ENCODE data around the gene TTLL11. TPM values are rescaled to one million over a fixed set of nuclear protein-coding genes. Genes with fewer than 3 reads are reported as not detected.

The TTLL11 gene
- total RNA-seq, 1 experiment from 2014 or later, result 1.5 TPM

- Mint-ChIP-seq H3K36me3 (ENCODE audit: insufficient read depth in 1 of 3, low read depth in 3 of 3) (no peaks in the 10 kb centered on the region), H3K27me3 (ENCODE audit: low read depth) (peaks cover 5% of the 10 kb centered on the region), H3K4me3 (no peak overlapping the region), H3K27ac (no peak overlapping the region; a peak in 1 of 7 replicates), H3K4me1 (peaks cover 28 to 36% of the 10 kb centered on the region in 2 experiments), H3K9me3 (no peaks in the 10 kb centered on the region)
- H3K9me3 ChIP-seq (ENCODE audit: control insufficient read depth, low read depth, low read length), result no peaks in the 10 kb centered on the region
- no CpG with 5 or more reads among the region's 3 CpGs for WGBS (ENCODE audit: extremely low coverage, insufficient read length, low lambda C conversion rate)
- no peaks in the 10 kb centered on the region for H3K27me3 ChIP-seq (ENCODE audit: insufficient read depth, low read length)
- no peaks in the 10 kb centered on the region for H3K79me1 ChIP-seq (ENCODE audit: insufficient read depth, low read depth, low read length, poor library complexity, severe bottlenecking)
- H2BK20ac ChIP-seq (ENCODE audit: low read depth, low read length, poor library complexity, severe bottlenecking), result no peak overlapping the region
- H4K8ac ChIP-seq (replicated peaks; ENCODE audit: insufficient read length, low read depth, low read length), result no peak overlapping the region
- H3K9ac ChIP-seq (ENCODE audit: extremely low read depth, insufficient read length, low read length), result no peak overlapping the region
- no peaks in the 10 kb centered on the region for H3K23me2 ChIP-seq (ENCODE audit: insufficient read length, low read depth, low read length, poor library complexity, severe bottlenecking)
- no peak overlapping the region for H3K14ac ChIP-seq (ENCODE audit: insufficient read depth, low read length)
- no peak overlapping the region for H3K56ac ChIP-seq (ENCODE audit: insufficient read length, low read depth, low read length)
- no peak overlapping the region for H3K4me2 ChIP-seq (ENCODE audit: insufficient read depth, insufficient read length, low read length)
- H2BK120ac ChIP-seq (ENCODE audit: low read depth, low read length, poor library complexity, severe bottlenecking), result no peak overlapping the region
- H2AK5ac ChIP-seq (ENCODE audit: insufficient read length, low read length), result no peak overlapping the region
- no peaks in the 10 kb centered on the region for H3K79me2 ChIP-seq (ENCODE audit: insufficient read depth, low read length)
- H2BK15ac ChIP-seq (ENCODE audit: low read depth, low read length), result no peak overlapping the region
- no peak for TF ChIP-seq CTCF (conservative IDR thresholded peaks at IDR 0.05)
- peaks cover 14% of the 10 kb centered on the region for H3K4me1 ChIP-seq (ENCODE audit: insufficient read depth, low read length)
- no peak overlapping the region for H2AFZ ChIP-seq (ENCODE audit: low read length)
- peaks cover 2% of the 10 kb centered on the region for H4K20me1 ChIP-seq (ENCODE audit: control insufficient read depth, insufficient read depth, insufficient read length)
- H4K91ac ChIP-seq (ENCODE audit: insufficient read length, low read depth, low read length), result no peak overlapping the region
- no peak for DNase-seq
- no peak overlapping the region for H3K18ac ChIP-seq (ENCODE audit: insufficient read length, low read depth, low read length)
- no peak overlapping the region for H3K4ac ChIP-seq (ENCODE audit: low read depth, low read length)
- H2BK5ac ChIP-seq (ENCODE audit: insufficient read length, low read length), result no peak overlapping the region
- no peak overlapping the region for H2BK12ac ChIP-seq (ENCODE audit: insufficient read length, low read depth, low read length)
- H4K5ac ChIP-seq (ENCODE audit: insufficient read length, low read depth, low read length), result no peak overlapping the region
- no peak overlapping the region for H3K27ac ChIP-seq (ENCODE audit: insufficient read length, low read depth, low read length)
- H3K23ac ChIP-seq (ENCODE audit: insufficient read length, low read depth, low read length), result no peak overlapping the region
- H3T11ph ChIP-seq (ENCODE audit: low read length), result no peak overlapping the region
These were observed 232.9 kb downstream of the TTLL11 start for GRCh38 chr9:121860213-121860612.

All from H9 (cell line).